Measurements from ENCODE around the gene IL1RN.

The IL1RN gene

GRCh38 chr2:113157118-113157896 lies 29.9 kb downstream of the IL1RN start:
- peak; percentile 62 for DNase-seq (ENCODE audit: low spot score)

GRCh38 chr2:113157897-113158753 lies 30.7 kb downstream of the IL1RN start:
- peak; percentile 98 for DNase-seq (ENCODE audit: low spot score)

- peak; percentile 13 for DNase-seq (ENCODE audit: low spot score)
These were observed 31.6 kb downstream of the IL1RN start for GRCh38 chr2:113158884-113159553.

- no peak for DNase-seq (ENCODE audit: low spot score)
These were observed 32.9 kb downstream of the IL1RN start for GRCh38 chr2:113160248-113160647.

- no peak for DNase-seq (ENCODE audit: low spot score)
These were observed 33.6 kb downstream of the IL1RN start for GRCh38 chr2:113160962-113161361.

- no peak for DNase-seq (ENCODE audit: low spot score)
These were observed 34.8 kb downstream of the IL1RN start for GRCh38 chr2:113162173-113162572.

GRCh38 chr2:113162869-113163268 lies 35.5 kb downstream of the IL1RN start:
- DNase-seq (ENCODE audit: low spot score) = no peak

GRCh38 chr2:113164215-113164929 lies 37.0 kb downstream of the IL1RN start:
- no peak for DNase-seq (ENCODE audit: low spot score)

- no peak for DNase-seq (ENCODE audit: low spot score)
These were observed 37.7 kb downstream of the IL1RN start for GRCh38 chr2:113164930-113165585.

GRCh38 chr2:113166187-113166645 lies 38.8 kb downstream of the IL1RN start:
- no peak for DNase-seq (ENCODE audit: low spot score)

GRCh38 chr2:113167115-113167932 lies 39.9 kb downstream of the IL1RN start:
- DNase-seq (ENCODE audit: low spot score) = no peak

GRCh38 chr2:113167962-113168340 lies 40.6 kb downstream of the IL1RN start:
- DNase-seq (ENCODE audit: low spot score) = no peak

- no peak for DNase-seq (ENCODE audit: low spot score)
These were observed 41.7 kb downstream of the IL1RN start for GRCh38 chr2:113169002-113169530.

- DNase-seq (ENCODE audit: low spot score) = no peak
These were observed 42.2 kb downstream of the IL1RN start for GRCh38 chr2:113169586-113169985.

GRCh38 chr2:113171334-113172075 lies 44.1 kb downstream of the IL1RN start:
- no peak for DNase-seq (ENCODE audit: low spot score)

- no peak for DNase-seq (ENCODE audit: low spot score)
These were observed 45.5 kb downstream of the IL1RN start for GRCh38 chr2:113172721-113173541.

- DNase-seq (ENCODE audit: low spot score) = no peak
These were observed 46.4 kb downstream of the IL1RN start, which contains the start of gene PSD4 for GRCh38 chr2:113173542-113174375. TSS of gene PSD4 (plus strand) at chr2:113173971. CDS start at chr2:113182457, 8,486 bp downstream.

- DNase-seq (ENCODE audit: low spot score) = no peak
These were observed 47.0 kb downstream of the IL1RN start for GRCh38 chr2:113174376-113174750.
